Hindlimb muscle (tissue), 1 donor: Measurements from ENCODE around the gene SATB1. TPM values are rescaled to one million over a fixed set of nuclear protein-coding genes. Genes with fewer than 3 reads are reported as not detected.

ENCODE experiments used
- DNase-seq: peaks from one replicate; pipeline ENCODE4 v3.0.0-alpha.2; 2013
- polyA plus RNA-seq: library from polyadenylated mRNA; unstranded; fragments of 120-200 nt; gene quantifications from one replicate; pipeline ENCODE4 v1.2.1, GENCODE V29; 2013; ENCODE audit not compliant: insufficient read length

Gene SATB1
- polyA plus RNA-seq, 1 donor: 44.6 TPM

DNA sequence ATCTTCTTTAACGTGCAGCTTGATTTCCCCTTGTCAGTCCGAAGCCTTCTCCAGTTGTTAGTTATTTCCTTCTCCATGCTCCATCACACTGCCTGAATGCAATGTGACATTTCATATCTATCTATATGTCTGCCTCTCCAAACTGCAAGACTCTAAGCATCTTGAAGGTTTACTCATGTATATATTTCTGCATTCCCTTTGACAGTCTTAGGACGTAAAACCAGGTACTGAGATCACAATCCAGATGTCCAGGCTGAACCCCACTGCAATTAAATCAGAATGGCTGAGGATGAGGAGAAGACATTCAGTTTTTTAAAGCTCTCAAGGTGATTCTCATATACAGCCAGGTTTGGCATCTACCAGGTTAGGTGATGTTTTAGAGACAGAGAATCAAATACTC is 6.1 kb upstream of the SATB1 start:
- no peak for DNase-seq

DNA sequence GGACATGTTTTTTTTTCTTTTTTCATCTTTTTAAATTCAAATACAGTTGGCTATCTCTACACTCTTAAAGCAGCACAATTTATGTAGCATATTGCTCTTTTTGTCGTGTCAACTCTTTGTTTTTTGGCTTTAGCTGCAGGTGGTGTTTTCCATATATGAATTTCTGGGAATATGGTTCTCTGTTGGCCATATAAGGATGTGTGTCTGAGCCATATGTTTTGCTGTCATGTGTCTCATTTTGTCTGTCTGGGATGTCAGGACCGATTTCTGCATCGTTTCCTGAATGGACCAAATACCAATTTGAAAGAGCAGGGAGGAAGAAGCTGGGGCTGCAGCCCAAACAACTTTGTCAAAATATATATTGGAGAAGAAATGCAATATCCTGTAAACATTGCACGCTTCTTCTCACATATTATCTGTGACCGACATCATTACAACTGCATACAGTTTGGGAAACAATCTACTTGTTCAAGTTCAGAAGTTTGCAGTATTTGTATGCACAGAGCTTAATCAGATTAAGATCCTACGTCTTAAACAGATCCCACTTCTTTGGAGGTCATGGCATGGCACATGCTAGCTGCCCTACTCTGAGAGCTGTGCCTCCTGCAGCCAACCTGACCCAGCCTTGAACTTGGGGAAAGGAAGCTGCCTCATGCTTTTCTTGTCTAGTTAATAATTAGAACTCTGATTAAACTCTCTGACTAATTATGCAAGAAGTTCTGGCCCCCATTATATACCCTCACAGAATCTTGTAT is 4.0 kb upstream of the SATB1 start:
- DNase-seq: no peak

DNA sequence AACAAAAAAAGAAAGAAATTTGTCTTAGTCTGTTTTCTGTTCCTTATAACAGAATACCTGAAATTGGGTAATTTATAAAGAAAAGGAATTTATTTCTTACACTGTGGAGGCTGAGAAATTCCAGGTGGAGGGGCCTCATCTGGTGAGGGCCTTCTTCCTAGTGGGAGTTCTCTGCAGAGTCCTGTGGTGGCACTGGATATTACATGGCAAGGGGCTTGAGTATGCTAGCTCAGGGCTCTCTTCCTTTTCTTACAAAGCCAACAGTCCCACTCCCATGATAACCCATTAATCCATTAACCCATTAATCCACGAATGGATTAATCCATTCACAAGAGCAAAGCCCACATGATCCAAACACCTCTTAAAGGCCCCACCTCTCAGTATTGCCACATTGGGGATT is 2.9 kb upstream of the SATB1 start:
- DNase-seq: no peak

DNA sequence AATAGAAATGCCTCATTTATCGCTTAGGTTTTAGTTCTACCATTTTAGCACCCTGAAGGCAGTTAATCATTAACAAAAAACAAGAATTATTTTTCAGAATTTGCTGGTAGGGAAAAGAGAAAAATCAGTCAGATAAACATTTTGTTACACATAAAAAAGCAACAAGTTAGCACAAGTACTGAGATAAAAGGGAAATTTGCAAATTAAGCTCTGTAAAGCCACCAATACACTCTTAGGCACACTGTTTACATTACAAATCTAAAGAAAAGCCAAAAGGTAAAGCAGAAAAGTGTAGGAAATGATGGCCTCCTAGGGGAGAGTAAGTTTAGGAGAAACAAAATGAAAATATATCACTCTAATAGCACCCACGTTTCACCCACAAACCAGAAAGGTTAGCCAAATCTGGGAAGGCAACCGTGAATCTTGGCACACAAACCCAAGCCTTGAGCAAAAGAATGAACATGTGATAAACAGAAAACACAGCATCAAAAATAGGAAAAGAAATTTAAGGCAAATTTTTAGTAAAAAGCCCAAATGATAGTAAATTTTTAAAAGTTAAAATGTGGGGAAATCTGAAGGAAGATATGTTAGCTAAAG is 1.6 kb upstream of the SATB1 start:
- no peak for DNase-seq

DNA sequence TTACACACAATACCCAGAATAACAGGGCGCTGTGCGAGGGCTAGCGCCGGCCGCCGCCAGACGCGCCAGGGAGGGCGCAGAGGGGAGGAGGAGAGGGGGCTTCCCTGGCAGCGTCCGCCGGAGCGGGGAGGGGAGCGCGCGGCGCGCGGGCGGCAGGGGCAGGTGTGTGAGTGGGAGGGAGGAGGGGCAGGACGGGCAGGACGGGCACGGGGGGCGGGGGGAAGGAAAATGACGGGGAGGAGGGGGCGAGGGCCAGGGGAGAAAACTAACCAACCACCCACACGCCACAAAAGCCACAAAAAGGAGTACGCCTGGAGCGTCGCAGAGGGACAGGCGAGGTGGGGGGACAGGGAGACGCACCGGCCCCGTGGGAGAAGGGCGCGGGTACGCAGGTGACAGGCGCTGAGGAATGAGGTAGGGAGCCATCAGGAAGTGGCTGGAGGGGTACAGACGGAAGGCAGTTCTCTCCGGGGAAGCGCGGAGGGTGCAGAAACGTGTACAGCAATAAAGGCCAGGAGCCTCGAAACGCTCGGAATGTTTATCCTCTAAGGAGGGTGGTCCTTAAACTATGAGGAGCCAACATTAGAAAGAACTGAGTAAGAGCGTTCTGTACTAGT is 610 bp upstream of the SATB1 start:
- no peak for DNase-seq

DNA sequence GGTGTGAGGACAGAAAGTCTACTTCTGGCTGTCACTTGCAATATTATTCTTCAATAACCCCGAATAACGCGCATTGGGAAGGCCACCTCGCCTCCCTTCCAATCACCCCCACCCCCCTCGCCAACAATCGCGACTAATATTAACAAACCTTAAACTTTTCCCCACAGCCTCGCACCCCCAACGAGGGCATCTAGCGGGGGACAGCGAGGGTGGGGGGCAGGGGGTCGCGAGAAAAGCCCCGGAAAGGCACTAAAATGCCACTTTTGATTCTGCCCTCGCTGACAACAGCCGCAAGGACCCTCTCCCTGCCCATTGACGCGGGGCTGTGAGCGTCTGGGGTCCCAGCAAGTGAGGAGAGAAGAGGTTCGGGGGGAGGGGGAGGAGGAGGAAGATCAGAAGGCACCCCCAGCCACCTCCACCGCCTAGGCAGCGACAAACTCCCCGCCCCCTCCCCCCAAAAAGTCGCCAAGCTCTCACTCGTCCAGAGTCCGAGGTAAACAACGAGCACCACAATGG is 868 bp downstream of the SATB1 start:
- no peak for DNase-seq

DNA sequence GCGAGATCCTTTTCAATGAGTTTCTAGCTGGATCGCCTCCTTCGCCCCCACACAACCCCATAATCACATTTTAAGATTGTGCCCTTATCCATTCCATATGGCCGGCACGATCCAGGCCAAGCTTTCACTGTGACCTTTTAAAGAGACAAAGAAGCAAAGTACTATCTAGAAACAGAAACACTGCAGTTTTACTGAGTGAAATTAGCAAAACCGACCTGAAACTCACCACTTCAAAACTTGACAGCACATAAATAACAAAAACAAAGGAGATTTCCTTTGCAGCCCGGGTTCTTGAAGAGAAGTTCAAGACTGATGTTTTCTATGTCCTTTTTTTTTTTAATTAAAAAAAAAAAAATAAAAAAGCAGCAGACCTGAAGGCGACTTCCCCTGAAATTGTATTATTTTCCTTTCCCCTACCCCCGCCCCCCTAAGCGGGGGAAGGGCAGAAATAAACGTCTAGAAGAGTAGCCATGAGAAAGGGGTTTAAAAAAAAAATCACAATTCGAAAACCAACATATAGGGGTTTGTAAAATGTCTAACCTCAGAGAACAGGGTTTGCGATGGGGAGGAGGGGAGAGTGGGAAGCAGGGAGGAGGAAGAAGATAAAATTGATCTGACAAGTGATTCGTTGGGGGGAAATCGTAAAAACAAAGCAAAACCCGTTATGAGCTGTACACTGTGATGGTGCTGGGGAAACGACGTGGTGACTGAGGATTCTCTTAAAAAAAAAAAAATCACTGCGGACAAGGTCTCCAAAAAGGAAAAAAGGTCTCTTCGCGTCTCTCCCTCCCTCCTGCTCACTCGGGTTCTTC is 1.5 kb downstream of the SATB1 start:
- peak; percentile 75 for DNase-seq

DNA sequence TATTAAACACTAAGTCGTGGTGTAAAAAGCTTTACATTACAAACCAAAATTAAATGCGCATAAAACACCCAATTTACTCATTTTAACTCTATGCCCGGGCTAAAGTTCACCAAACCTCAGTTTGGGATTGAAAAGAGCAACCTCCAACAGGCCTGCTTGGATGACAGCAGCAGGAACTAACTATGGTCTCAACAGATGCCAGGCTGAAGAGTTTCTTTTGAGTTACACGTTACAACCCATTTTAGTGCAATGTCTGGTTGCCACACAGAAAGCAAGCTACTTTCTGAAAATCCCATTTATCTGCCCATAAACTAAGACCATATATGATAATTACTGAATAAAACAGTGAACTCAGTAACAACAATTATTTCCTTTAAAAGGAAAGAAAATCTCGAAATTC is 2.2 kb downstream of the SATB1 start:
- no peak for DNase-seq

DNA sequence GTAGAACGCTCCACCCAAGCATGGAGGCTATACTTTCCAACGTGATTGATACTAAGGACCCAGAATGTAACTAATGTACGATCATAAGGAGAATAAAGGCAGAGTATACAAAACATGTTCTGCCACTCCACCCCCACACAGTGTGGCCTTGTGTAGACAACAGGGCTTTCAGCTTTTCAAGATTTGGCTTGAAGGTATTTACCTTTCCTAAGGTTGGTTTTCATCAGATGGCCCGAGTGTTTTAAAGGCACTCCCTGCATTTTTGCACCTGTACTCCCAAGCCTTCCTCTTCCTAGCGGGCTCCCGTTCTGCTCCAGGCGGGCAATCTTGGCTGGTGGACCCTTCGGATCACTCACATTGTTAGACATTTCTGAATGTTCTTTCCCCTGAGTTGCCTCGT is 4.6 kb downstream of the SATB1 start:
- no peak for DNase-seq

DNA sequence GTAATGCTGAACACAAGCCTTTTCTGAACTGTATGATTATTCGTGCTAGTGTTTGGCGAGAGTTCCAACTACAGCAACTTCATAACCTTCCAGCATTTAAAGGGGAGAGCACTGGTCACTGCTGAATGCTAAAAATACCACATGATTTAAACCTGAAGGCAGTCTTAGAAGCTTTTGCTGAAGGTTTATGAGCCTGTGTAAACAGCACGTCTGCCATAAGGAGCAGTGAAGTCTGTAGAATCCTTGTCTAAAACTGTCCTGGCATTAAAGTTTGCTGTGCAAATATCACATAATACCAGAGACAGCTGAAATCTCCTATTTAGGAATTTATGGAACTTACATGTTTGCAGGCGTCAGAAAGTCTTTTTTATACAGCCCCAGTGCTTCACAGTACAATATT is 5.9 kb downstream of the SATB1 start:
- no peak for DNase-seq

DNA sequence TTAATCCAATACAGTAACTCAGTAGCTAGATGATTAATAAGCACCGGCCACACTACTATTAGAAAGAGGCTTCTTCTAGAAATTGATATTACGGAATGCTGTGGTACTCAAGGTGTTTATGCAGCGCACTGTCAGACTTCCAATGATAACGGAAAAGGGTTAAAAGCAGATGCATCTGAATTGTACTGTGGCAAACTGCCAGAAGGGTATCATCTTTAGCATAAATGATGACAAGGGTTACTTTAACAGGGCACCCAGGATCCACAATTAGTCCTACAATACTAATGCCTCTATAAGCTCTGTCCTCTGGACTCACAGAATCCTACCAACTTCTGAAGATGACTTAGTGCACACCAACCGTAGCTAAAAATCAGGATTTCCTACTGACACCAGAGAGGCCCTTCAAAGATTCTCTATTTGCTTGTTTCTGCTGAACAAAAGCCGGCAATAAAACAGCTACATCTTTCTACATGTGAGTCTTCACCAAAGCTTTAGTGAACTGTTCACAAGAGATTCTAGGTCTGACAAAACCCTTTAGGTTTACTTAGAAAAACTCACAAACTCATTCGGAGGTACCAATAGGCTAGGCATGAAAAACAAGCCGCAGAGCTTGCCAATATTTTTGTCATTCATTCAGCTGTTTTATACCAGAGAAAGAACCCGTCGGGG is 7.1 kb downstream of the SATB1 start:
- DNase-seq: no peak

DNA sequence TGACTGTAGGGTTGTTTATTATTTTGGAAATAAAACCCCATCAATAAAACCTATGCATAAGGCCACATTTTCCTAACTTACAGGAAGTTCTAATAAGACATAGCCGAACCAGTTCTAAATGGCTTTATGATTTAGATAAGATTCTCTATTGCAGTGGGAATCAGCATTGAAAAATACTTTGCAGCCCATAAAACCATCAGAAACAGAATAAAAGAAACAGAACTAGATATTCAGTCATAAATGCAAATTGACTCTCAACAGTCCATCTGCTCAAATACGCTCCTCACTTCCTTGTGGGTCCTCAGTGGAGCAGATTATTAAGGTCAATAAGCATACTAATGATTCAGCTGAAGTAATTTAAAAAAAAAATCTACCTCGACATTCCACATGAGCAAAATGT is 8.8 kb downstream of the SATB1 start:
- DNase-seq: no peak

DNA sequence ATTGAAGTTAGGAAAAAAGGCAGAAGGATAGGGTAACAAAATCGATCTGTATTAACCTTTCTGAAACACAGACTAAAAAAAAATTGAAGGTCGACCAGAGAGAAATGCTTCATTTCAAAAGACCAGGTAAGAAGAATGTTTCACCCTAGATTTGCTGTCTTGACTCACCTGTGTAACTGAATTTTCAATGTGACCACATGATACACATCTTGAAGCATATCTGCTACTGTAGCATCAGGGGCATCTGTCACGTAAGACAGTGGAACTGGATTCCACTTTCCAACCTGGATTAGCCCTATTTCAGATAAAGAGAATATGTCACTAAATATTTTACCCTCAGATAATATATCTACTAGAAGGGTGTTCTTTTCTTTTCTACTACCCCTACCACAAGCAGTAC is 9.3 kb downstream of the SATB1 start:
- DNase-seq: no peak

DNA sequence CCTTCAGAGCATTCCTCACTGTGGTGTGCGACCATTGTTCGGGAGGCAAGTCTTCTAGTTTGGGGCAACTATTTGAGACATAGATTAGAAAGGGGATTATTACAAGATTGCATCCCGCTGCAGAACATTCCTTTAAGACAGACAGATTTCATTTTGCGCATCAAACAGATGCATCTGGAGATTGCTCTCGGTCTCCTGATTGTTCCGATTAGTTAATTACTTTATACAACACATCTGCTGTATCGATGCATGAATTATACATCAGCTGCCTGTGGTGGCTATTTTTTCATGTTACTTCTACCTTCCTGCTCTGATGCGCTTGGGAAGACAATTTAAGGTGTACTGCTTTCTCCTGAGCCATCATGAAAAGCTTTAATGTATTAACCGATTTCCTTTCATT is 10.0 kb downstream of the SATB1 start:
- no peak for DNase-seq

DNA sequence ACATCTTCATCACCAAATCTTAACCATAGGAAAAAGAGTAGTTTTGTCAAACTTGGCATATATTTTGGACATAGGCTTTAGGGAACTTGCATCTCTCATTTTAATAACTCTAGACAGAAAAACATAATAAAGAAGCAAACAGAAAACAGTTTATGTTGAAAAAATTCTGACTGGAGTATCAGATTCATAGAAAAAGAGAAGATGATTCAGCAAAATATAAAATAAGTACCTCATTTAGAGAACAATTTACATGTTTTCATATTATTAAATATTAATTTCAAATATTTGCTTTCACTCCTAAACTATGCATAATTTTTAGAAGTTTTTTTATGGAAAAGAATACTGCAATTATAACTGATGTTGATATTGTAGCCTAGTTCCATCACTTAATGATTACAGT is 12.5 kb downstream of the SATB1 start:
- DNase-seq: no peak

DNA sequence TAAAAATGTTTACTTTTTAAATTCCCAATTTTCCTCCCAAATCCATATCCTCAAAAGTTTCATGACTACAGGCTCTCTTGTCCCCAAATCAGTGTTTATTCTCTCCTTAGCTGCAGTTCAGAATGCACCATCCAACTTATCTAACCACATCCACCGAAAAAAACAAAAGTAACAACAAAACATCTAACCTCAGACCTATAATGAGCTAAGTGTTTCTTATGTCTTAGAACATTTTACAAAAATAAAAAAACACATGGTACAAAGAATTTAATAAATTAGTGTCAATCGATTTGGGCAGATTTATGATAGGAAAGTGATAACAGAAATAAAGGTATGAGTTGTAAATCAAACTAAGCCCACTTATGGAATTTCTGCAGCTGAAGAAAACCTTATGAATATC is 13.6 kb downstream of the SATB1 start:
- DNase-seq: no peak

DNA sequence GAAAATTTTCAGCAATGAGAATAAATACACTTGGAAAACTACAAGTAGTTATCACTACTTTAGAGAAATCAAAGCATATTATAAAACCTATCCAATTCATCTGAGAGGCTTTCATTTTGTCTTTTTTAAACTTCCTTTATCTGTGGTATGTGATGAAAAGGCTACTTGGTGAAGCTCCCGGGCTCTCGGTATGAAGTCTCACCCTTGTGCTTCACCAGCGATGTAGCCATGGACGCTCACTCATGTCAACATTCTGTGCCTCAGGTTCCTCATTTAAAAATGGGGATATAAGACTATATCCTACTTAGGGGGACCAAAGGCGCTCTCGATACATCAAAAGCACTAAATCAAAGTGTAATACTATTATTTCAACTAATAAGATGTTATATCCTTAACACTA is 14.9 kb downstream of the SATB1 start:
- DNase-seq: no peak

DNA sequence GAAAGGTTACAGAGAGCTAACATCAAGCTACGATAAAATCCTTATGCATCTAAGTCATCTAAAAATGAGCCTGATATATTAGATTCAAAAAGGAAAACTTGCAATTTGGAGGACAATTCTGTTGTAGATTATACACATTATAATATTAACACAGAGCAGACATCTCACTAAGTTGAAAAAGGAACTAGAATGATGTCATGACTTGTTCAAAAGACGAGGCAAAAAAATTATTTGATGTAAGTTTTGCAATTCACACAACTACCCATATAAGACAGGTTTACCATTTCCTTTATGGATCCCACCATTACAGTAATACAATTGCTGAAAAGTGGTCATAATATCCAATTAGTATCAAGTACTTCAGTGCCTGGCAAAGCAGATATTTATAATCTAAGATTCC is 15.9 kb downstream of the SATB1 start:
- no peak for DNase-seq

DNA sequence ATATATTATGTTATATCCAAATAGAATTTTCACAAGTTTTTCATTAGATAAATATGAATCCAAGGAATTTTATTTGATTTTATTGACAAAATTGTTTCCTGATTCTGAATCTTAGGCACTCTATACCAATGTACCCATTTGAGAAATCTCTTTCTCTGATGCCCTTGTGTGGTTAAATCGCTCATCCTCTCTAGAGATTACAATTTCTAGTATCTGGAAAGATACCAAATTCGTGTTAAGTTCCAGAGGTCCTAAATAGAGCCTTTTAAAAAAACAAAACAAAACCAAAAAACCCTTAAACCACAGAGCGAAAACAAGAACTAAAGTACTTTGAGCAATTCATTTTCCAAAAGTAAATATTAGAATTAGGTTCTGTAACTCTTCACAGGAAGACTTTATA is 20.0 kb downstream of the SATB1 start:
- no peak for DNase-seq

DNA sequence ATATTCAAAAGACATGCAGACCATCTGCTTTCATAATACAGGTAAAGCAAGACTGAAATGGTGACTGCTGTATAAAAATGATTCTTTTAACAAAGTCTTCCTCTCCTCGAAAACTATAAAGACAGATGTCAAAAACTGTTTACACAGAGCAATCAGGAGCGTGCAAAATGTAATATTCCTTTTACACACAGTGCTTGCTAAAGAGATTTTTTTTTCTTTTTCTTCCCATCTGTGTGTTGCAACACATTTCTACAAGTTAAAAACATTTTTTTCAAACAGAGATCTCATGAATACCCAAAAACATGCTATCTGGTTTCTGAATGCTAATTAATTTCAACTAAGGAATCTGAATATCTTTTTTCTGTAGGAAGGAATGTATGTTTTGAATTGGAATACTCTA is 22.1 kb downstream of the SATB1 start:
- DNase-seq: no peak

DNA sequence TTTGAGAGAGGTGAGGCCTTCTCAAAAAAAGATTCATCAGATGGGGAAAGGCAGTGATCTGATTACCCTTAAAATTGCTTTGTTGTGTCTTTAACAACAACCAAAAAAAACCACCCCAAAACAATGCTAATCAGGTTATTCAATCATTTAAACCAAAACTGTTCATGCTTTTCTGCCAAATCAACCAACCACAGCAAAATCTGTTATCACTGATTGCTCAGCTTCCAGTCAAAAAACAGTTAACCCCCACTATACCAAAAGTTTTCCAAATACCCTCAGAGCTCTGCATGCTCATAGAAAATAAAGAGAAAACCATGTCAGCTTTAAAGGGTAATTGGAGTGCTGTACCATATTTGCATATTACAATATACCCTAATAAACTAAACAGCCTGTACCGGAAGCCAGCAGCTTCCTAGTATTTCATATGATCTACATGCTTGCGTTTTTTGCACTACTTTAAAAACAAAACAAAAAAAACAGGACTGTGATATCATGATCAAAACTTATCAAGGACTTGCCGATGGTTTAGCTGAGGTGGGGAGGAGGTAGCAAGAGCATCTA is 22.8 kb downstream of the SATB1 start:
- no peak for DNase-seq

DNA sequence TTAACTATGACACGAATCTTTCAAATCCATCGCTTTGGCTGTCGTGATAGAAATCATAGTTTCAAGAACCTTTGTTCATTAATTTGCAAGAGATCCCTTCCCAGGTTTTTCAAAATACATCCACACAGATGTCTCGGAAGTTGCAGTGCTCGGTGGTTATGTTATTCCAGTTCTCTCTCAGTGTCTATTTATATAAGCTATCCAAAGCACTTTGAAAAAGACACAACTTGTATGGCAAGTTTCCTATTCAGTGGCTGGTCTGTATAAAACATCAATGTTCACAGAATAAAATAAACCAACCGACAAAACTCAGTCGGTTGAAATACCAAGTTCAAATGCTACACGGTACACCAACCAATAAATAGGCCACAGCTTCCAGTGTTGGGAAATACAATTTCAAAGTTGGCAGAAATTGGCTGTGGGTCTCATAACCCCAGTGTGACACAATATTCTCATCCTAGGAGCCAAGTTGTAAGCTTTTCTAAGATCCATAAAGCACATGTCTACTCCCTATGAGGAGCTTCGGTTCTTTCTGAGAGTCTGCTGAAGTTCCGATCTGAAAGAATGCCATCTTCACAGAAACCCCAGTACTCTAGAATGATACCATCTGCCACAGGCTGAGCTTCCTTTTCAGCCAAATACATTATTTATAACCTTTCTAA is 23.7 kb downstream of the SATB1 start:
- DNase-seq: no peak
